Activated T-cell treated with anti-CD3 and anti-CD28 coated beads for 48 hours (primary cell): Measurements from ENCODE around the gene FLNC.

Source experiments
- DNase-seq: peaks from one replicate; pipeline ENCODE4 v3.0.0-alpha.2; 2020; ENCODE audit warnings: low read depth

The FLNC gene

GRCh38 chr7:128801003-128801402, 29.2 kb upstream of the FLNC start:
- no peak for DNase-seq

DNA sequence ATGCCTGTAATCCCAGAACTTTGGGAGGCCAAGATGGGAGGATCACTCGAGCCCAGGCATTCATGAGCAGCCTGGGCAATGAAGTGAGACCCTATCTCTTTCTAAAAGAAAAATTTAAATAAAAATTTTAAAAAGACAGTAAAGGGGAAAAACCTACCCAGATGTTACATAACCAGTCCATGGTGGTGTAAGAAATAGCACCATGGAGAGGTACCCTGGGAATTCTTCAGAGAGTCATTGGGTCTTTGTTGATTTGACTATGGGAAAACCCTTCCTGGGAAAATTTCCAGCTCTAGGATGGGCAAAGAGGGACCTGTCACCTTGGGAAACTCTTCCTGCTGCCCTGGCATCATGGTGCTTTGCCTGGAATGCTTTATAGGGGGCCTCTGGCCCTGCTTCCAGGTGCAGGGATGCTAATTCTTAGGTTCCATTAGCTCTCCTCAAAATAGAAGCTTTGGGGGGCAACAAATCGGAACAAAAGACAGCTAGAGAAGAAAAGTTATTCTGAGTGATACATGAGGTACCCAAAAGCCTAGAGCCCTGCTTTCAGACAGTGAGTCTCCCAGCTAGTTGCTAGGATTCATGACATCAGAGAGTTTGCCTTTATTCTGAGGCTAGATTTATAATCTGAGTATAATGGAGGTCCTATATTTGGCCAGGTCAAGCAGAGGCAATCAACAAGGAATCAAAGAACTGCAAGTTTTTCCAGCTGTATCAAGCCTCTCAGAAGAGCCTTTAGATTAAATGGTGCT, 28.4 kb upstream of the FLNC start:
- DNase-seq, result no peak

- DNase-seq, result no peak
These were observed 25.7 kb upstream of the FLNC start for GRCh38 chr7:128804484-128804883.

DNA sequence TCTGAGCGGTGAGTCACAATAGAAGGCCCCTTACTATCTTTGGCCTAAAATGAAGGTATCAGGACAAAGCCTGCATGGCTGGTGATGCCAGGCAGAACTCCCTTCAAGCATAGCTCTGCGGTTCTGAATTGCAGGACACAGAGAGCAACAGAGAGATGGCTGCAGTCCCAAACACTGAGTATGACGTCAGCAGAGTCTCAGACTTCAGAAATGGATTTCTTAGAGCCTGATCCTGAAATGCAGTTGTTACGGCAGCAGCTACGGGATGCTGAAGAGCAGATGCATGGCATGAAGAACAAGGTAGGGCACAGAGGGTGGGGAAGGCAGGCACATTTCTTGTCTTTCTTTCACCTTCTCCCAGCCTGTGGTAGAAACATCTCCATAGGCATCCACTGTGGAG, 25.0 kb upstream of the FLNC start:
- DNase-seq, result no peak

DNA sequence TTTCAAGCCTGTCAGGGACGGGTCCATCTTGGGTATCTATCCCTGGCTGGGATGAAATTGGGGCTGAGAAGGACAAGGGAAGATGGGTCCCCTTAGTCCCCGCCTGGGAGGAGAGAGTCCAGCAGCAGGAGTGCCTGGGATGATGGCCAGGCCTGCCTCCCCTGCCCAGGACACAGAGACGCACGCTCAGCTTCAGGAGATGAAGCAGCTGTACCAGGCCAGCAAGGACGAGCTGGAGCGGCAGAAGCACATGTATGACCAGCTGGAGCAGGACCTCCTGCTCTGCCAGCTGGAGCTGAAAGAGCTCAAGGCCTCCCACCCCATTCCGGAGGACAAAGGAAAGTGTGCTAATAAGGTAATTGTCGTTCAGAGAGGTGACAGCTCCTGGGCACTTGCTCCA, 23.0 kb upstream of the FLNC start:
- DNase-seq, result no peak

- no peak for DNase-seq
These were observed 20.8 kb upstream of the FLNC start for GRCh38 chr7:128809363-128809762.

- no peak for DNase-seq
These were observed 19.7 kb upstream of the FLNC start for GRCh38 chr7:128810473-128810872.

DNA sequence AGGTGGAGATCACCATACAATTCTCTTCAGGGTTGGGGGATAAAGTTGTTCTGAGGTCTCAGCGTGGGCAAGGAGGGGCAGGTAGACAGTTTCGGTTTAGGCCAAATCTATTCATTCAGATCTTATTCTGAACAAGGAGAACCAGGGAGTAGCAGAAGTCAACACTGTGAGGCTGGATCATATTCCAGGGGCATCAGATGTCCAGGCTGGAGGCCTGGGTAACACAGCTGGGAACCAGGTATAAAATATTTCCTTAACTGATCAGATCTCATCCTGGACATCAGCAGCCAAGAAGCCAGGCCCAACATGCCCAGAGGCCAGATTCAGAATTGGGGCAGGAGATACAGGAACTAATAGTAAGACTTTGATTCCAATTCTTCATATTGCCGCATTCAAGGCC, 19.2 kb upstream of the FLNC start:
- DNase-seq, result no peak

- no peak for DNase-seq
These were observed 18.4 kb upstream of the FLNC start for GRCh38 chr7:128811631-128812430.

GRCh38 chr7:128812514-128813168, 17.6 kb upstream of the FLNC start:
- no peak for DNase-seq

DNA sequence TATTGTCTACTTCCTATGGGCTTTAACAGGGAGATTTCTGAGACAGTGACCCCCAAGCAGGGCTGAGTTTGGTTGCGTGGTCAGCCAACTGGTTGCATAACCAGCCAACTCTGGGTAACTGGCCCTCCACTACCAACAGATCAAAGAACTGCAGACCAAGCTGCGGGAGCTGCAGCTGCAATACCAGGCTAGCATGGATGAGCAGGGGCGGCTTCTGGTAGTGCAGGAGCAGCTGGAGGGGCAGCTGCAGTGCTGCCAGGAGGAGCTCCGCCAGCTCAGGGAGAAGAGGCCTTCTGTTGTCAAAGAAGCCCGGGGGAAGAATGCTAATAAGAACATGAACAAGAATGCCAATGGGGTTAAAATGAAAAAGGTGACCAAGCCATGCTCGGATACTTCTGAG, 15.7 kb upstream of the FLNC start:
- no peak for DNase-seq

GRCh38 chr7:128815289-128815942, 14.8 kb upstream of the FLNC start:
- DNase-seq, result no peak

DNA sequence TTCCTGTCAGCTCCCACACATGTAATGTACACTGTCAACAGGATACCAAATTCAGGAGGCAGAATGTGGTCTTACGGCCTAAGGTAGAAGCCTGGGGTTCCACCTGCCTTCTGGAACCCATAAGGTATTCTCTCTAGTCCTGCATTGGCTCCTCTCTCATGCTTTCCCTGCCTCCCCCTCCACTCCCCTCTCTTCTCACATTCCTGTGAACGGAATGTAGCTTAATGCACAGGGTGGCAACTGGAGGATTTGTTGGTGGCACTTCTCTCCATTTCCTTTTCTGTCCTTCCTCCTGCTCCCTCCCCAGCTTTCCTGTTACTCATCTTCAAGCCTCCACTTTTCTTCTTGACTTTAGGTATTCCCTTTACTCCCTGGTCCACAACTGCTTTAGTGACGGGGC, 11.5 kb upstream of the FLNC start:
- no peak for DNase-seq

- no peak for DNase-seq
These were observed 8.5 kb upstream of the FLNC start for GRCh38 chr7:128821724-128822123.

GRCh38 chr7:128826512-128826911, 3.7 kb upstream of the FLNC start:
- DNase-seq, result no peak

DNA sequence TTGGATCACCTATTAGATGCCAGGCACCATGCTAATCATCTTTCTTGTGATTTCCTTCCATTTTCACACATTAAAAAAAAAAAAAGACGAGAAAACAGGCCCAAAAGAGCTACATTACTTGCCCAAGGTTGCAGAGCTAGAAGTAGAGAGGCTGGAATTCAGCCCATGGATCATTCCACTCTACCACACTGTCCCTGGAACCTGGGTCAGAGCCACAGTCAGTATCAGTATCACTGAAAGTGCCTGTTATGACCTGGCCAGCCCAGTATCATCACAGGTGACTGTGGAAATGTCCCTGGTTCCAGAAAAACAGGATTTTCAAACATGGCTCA, 3.3 kb upstream of the FLNC start:
- no peak for DNase-seq

DNA sequence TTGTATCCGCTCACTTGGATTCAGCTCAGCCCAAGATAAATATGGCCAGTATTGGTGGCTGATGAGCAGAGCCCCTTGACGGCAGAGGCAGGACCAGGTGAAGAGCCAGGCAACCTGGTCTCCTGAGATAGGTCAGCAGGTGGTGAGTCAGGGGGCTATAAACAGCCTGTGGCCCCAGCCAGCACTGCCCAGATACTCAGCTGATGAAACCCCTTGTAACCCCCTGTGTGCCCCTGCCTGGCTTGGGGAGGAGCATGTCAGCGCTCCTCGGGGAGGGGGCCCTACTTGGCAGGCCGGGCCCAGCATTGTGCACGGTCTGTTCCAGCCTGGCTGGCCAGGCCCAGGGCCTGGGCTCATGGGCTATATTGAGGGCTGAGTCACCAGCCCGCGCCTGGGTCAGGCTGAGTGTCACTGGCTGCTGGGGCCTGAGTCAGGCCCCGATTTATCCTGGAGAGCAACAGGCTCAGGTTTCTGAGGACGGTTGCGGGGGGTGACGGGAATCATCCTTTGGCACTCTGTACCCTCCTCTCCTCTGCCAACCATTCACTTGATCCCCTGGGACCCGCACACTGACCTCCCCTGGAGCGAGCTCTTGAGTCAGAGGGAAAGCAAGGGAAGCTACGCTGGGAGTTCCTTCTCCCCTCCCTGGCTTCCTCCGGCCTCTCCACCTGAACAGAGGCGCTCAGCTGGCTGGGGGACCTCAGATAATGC, 2.8 kb upstream of the FLNC start:
- no peak for DNase-seq

- DNase-seq, result no peak
These were observed 2.1 kb upstream of the FLNC start for GRCh38 chr7:128827971-128828711.

DNA sequence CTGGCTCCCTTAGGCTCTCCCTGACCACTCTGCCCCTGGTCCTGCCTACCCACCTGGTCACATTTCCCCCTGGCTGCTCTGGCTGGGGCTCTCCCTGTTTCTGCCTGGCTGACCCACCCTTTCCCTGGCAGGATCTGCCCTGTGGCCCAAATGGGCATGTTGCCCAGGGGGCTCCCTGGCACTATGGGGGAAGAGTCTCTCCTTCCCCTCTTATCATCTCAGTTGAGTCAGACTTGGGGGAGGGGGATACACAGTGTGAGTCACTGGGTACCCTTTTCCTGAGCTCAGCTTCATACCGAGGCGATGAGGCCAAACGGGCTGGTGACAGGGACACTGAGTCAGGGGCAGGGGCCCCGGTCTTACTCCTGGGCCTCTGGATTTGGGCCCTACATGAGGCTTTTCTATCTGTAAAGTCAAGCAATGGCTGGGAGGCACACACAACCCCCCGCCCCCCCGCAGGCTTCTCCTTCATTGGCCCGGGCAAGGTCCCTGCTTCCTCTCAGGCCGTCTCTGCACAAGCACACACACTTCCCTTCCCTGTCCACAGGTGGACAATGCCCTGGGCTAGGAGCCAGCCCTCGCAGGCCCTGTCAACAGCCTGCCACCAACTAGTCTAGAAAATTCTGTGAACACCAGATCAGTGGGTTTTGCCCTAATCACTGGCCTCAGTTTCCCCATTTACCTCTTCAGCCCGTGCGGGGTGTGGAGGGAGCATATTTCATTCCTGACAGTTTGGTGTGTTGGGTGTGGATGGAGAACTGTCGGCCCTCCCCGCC, 627 bp upstream of the FLNC start:
- DNase-seq, result no peak

DNA sequence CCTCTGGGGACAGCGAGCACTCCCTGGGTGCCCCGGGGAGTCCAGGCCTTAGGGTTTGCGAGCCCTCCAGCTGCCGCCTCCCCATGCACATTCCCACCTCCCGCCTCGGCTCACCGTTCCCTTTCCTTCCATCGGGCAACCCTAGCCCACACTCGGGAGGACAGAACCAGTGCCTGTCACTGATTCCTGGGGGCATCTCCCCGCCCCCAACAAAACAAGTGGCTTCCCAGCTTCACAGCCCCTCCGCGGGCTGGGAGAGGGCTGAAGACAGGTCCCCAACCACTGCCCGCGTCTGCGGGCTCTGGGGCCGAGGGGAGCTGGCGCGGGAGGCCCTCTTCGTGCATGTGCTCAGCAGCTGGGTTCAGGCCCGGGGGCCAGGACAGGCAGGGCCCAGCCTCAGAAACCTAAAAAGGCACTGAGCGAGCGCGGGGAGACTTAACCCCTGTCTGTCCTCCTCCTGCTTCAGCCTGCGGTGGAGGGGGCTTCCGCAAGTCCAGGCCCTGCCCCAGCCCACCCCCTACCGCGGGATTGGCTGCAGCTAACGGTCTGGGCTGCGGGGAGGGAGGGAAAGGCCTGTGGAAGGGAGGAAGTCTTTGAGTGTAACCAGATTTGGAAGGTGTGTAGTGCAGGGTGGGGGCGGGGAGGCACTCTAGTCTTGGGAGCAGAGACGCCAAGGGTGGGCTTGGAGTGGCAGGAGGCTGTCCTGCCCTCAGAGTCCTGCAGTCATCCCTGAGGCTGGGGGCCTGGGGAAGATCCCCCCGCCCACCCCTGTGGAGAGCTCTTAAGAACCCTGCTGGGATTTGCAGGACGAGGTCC, 1.2 kb downstream of the FLNC start:
- DNase-seq, result no peak
